Measurements from ENCODE around the gene SLC25A45. TPM values are rescaled to one million over a fixed set of nuclear protein-coding genes. Genes with fewer than 3 reads are reported as not detected.

SLC25A45 gene
- 4.0 and 5.3 TPM in 2 replicates for total RNA-seq
- long read RNA-seq, partial matches to known transcripts, result 0 of 1 reads
- long read RNA-seq, other reads (novel, unspliced or antisense), result 1 of 1 reads

- Mint-ChIP-seq H3K36me3 (ENCODE audit: insufficient read depth) (no peaks in the 10 kb centered on the region), H3K9me3 (ENCODE audit: low read depth) (no peaks in the 10 kb centered on the region), H3K27ac (peak within 1 kb of the TSS; percentile 97), H3K4me1 (ENCODE audit: low read depth) (peaks cover 33% of the 10 kb centered on the region), H3K27me3 (no peaks in the 10 kb centered on the region), H3K4me3 (ENCODE audit: low read depth) (peak within 1 kb of the TSS; percentile 50)
- peak; percentile 58 for DNase-seq (ENCODE audit: low spot score, unreplicated experiment)
- peak; percentile 67 for TF ChIP-seq CTCF (IDR thresholded peaks at IDR 0.05; ENCODE audit: unreplicated experiment)
Observed at GRCh38 chr11:65382033-65382803, at the start of gene SLC25A45. SLC25A45 (minus strand) TSS chr11:65382646; CDS start chr11:65381951, 695 bp downstream.

GRCh38 chr11:65431451-65432099 is 49.1 kb upstream of the SLC25A45 start:
- Mint-ChIP-seq H3K4me3 (ENCODE audit: low read depth) (no peak overlapping the region), H3K4me1 (ENCODE audit: low read depth) (peaks cover 16% of the 10 kb centered on the region), H3K9me3 (ENCODE audit: low read depth) (no peaks in the 10 kb centered on the region), H3K27ac (no peak overlapping the region), H3K36me3 (ENCODE audit: insufficient read depth) (peaks cover 3% of the 10 kb centered on the region), H3K27me3 (no peaks in the 10 kb centered on the region)
- no peak for TF ChIP-seq CTCF (IDR thresholded peaks at IDR 0.05; ENCODE audit: unreplicated experiment)
- DNase-seq (ENCODE audit: low spot score, unreplicated experiment), result no peak

GRCh38 chr11:65430406-65431217 is 48.2 kb upstream of the SLC25A45 start:
- Mint-ChIP-seq H3K36me3 (ENCODE audit: insufficient read depth) (peaks cover 2% of the 10 kb centered on the region), H3K9me3 (ENCODE audit: low read depth) (no peaks in the 10 kb centered on the region), H3K4me3 (ENCODE audit: low read depth) (no peak overlapping the region), H3K27ac (no peak overlapping the region), H3K4me1 (ENCODE audit: low read depth) (peaks cover 25% of the 10 kb centered on the region), H3K27me3 (no peaks in the 10 kb centered on the region)
- no peak for DNase-seq (ENCODE audit: low spot score, unreplicated experiment)
- no peak for TF ChIP-seq CTCF (IDR thresholded peaks at IDR 0.05; ENCODE audit: unreplicated experiment)

- H3K4me3 Mint-ChIP-seq (ENCODE audit: low read depth), result no peak overlapping the region
- no peaks in the 10 kb centered on the region for H3K9me3 Mint-ChIP-seq (ENCODE audit: low read depth)
- TF ChIP-seq CTCF (IDR thresholded peaks at IDR 0.05; ENCODE audit: unreplicated experiment), result no peak
- DNase-seq (ENCODE audit: low spot score, unreplicated experiment), result no peak
- no peaks in the 10 kb centered on the region for H3K27me3 Mint-ChIP-seq
- no peaks in the 10 kb centered on the region for H3K36me3 Mint-ChIP-seq (ENCODE audit: insufficient read depth)
- no peak overlapping the region for H3K27ac Mint-ChIP-seq
- peaks cover 31% of the 10 kb centered on the region for H3K4me1 Mint-ChIP-seq (ENCODE audit: low read depth)
Observed at GRCh38 chr11:65429724-65430405, 47.4 kb upstream of the SLC25A45 start.
